ENCODE measurements around the gene METTL17. TPM values are rescaled to one million over a fixed set of nuclear protein-coding genes. Genes with fewer than 3 reads are reported as not detected.
A peak's percentile ranks its signal among the peaks of the same experiment; 100 is the strongest.

METTL17 gene
- total and polyA plus RNA-seq, 2 of the 13 experiments (the other 11 are each of a cell fraction or from before 2014, with no cell fraction given), result 122 to 199 TPM

DNA sequence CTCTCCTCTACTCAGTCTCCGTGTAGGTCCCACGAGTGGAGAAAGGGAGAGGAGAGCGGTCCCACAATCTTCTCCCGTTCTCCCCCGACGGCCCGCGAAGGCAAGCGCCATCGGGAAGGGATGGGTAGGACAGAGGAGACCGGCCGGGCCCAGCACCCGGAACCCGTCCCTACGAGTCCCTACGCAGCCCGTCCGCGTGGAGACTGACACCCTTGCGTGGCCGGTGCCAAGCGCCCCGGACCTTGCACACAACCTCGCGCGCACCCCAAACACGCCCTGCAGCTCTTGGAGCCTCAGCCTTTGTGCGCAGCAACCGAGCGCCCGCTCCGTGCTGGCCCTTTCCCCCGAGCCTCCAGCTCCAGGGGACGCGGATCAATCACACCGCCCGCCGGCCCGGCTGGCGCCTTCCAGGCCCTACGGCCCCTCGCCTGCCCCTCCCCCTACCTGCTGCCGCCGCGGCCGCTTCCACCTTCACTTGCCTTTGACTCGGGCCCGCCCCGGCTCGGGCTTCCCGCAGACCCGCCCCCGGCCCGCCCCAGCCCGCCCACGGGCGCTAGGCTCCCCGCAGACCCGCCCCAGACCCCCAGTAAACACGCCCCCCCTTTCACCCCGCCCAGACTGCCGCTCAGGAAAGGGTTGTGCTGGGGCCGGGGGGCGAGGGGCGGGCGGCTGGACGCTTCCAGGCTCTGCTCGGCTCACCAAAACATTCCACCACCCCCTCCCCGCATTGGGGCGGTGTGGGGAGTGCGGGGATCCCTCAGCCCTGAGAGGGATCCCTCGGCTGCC lies 35.0 kb downstream of the METTL17 start, which contains the start of gene NDRG2 (continued):
- TF ChIP-seq, protein P1, sequence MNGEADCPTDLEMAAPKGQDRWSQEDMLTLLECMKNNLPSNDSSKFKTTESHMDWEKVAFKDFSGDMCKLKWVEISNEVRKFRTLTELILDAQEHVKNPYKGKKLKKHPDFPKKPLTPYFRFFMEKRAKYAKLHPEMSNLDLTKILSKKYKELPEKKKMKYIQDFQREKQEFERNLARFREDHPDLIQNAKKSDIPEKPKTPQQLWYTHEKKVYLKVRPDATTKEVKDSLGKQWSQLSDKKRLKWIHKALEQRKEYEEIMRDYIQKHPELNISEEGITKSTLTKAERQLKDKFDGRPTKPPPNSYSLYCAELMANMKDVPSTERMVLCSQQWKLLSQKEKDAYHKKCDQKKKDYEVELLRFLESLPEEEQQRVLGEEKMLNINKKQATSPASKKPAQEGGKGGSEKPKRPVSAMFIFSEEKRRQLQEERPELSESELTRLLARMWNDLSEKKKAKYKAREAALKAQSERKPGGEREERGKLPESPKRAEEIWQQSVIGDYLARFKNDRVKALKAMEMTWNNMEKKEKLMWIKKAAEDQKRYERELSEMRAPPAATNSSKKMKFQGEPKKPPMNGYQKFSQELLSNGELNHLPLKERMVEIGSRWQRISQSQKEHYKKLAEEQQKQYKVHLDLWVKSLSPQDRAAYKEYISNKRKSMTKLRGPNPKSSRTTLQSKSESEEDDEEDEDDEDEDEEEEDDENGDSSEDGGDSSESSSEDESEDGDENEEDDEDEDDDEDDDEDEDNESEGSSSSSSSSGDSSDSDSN (CRISPR knock-in tag; IDR thresholded peaks at IDR 0.05), result peak; percentile 90
- TF ChIP-seq JARID2 (CRISPR knock-in tag; IDR thresholded peaks at IDR 0.05; ENCODE audit: insufficient replicate concordance) (no peak), ATAD3A (CRISPR knock-in tag; IDR thresholded peaks at IDR 0.05) (no peak), CBX2 (IDR thresholded peaks at IDR 0.05; ENCODE audit: low read depth, low read length) (no peak), CBX2 (CRISPR knock-in tag; IDR thresholded peaks at IDR 0.05; ENCODE audit: low read depth) (no peak), TP53 (CRISPR knock-in tag; conservative IDR thresholded peaks at IDR 0.05) (peak; percentile 84; the same call in 1 of the 2 replicates), ZNF557 (CRISPR knock-in tag; IDR thresholded peaks at IDR 0.05) (peak; percentile 53; the same call in 1 of the 2 replicates), CHD4 (IDR thresholded peaks at IDR 0.05; ENCODE audit: borderline replicate concordance, low read length) (no peak), ISX (CRISPR knock-in tag; conservative IDR thresholded peaks at IDR 0.05) (peak; percentile 56; the same call in 1 of the 2 replicates), ATF7 (IDR thresholded peaks at IDR 0.05) (no peak), ATF7 (CRISPR knock-in tag; IDR thresholded peaks at IDR 0.05) (no peak), ZNF674 (CRISPR knock-in tag; IDR thresholded peaks at IDR 0.05; ENCODE audit: low read depth) (no peak), RORA (CRISPR knock-in tag; IDR thresholded peaks at IDR 0.05) (no peak), MZF1 (CRISPR knock-in tag; IDR thresholded peaks at IDR 0.05; ENCODE audit: borderline replicate concordance) (no peak), PLRG1 (conservative IDR thresholded peaks at IDR 0.05) (no peak), ZNF121 (CRISPR knock-in tag; IDR thresholded peaks at IDR 0.05) (0 out of 2 replicates have a peak, but pooled peaks have one; percentile 25), ZMYM3 (CRISPR knock-in tag; IDR thresholded peaks at IDR 0.05) (no peak), ZFY (CRISPR knock-in tag; IDR thresholded peaks at IDR 0.05) (peak; percentile 91), ZC3H13 (CRISPR knock-in tag; IDR thresholded peaks at IDR 0.05) (no peak), PHF8 (CRISPR knock-in tag; IDR thresholded peaks at IDR 0.05) (peak; percentile 82), ZKSCAN1 (IDR thresholded peaks at IDR 0.05; ENCODE audit: low read length) (0 out of 2 replicates have a peak, but pooled peaks have one; percentile 9), CHCHD3 (CRISPR knock-in tag; IDR thresholded peaks at IDR 0.05) (0 out of 2 replicates have a peak, but pooled peaks have one; percentile 73), ZNF431 (CRISPR knock-in tag; IDR thresholded peaks at IDR 0.05; ENCODE audit: borderline replicate concordance, low read depth) (no peak; the same call in 1 of the 2 replicates), FOXP1 (IDR thresholded peaks at IDR 0.05) (no peak), FOXP1 (CRISPR knock-in tag; IDR thresholded peaks at IDR 0.05) (no peak; the same call in 1 of the 2 replicates), NAIF1 (CRISPR knock-in tag; IDR thresholded peaks at IDR 0.05; ENCODE audit: borderline replicate concordance) (no peak; the same call in 1 of the 2 replicates), FOXC1 (CRISPR knock-in tag; IDR thresholded peaks at IDR 0.05; ENCODE audit: borderline replicate concordance) (no peak)
- TF ChIP-seq, protein P2, sequence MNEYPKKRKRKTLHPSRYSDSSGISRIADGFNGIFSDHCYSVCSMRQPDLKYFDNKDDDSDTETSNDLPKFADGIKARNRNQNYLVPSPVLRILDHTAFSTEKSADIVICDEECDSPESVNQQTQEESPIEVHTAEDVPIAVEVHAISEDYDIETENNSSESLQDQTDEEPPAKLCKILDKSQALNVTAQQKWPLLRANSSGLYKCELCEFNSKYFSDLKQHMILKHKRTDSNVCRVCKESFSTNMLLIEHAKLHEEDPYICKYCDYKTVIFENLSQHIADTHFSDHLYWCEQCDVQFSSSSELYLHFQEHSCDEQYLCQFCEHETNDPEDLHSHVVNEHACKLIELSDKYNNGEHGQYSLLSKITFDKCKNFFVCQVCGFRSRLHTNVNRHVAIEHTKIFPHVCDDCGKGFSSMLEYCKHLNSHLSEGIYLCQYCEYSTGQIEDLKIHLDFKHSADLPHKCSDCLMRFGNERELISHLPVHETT (CRISPR knock-in tag; conservative IDR thresholded peaks at IDR 0.05), result peak; percentile 72; the same call in 1 of the 2 replicates
- TF ChIP-seq, protein P3, sequence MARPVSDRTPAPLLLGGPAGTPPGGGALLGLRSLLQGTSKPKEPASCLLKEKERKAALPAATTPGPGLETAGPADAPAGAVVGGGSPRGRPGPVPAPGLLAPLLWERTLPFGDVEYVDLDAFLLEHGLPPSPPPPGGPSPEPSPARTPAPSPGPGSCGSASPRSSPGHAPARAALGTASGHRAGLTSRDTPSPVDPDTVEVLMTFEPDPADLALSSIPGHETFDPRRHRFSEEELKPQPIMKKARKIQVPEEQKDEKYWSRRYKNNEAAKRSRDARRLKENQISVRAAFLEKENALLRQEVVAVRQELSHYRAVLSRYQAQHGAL (CRISPR knock-in tag; IDR thresholded peaks at IDR 0.05; ENCODE audit: not compliant biosample characterization), result no peak

Measured in HepG2 (cell line).